GM23338 (cell line): Measurements from ENCODE around the gene ACOXL. TPM values are rescaled to one million over a fixed set of nuclear protein-coding genes. Genes with fewer than 3 reads are reported as not detected.

ENCODE experiments used
- ATAC-seq: fragments of 200-7000 bp; cut with Tn5 transposase; 3 replicates; pipeline ENCODE4 v1.9.1; 2020
- DNase-seq: peaks from one replicate; pipeline ENCODE4 v3.0.0-alpha.2; 2015; ENCODE audit warnings: low spot score
- H2AFZ ChIP-seq: fragments of 200-600 bp; sonication (generic); 2 replicates; pipeline ENCODE4 v1.8.0; 2016; ENCODE audit warnings: antibody characterized with exemption, mild to moderate bottlenecking, moderate library complexity
- H3F3A ChIP-seq: fragments of 200-600 bp; sonication (generic); replicated peaks from 2 replicates; pipeline ENCODE4 v1.8.0; 2017; ENCODE audit warnings: antibody characterized with exemption, mixed run types, low read depth
- H3K27ac ChIP-seq: fragments of 200-600 bp; sonication (generic); 2 replicates; pipeline ENCODE4 v1.6.1; 2016; ENCODE audit warnings: low read depth
- H3K27me3 ChIP-seq: fragments of 200-600 bp; sonication (generic); 2 replicates; pipeline ENCODE4 v1.8.0; 2016; ENCODE audit warnings: mild to moderate bottlenecking, mixed run types, moderate library complexity; ENCODE audit not compliant: insufficient read depth
- H3K36me3 ChIP-seq: fragments of 200-600 bp; sonication (generic); 2 replicates; pipeline ENCODE4 v1.8.0; 2016; ENCODE audit warnings: mild to moderate bottlenecking; ENCODE audit not compliant: insufficient read depth
- H3K4me1 ChIP-seq: fragments of 200-600 bp; sonication (generic); 2 replicates; pipeline ENCODE4 v1.8.0; 2016; ENCODE audit warnings: mild to moderate bottlenecking, moderate library complexity; ENCODE audit not compliant: insufficient read depth
- H3K4me2 ChIP-seq: fragments of 200-600 bp; sonication (generic); 2 replicates; pipeline ENCODE4 v1.7.1; 2017; ENCODE audit warnings: mixed run types
- H3K4me3 ChIP-seq: fragments of 200-600 bp; sonication (generic); 2 replicates; pipeline ENCODE4 v1.6.1; 2016; ENCODE audit warnings: mixed run types
- H3K79me2 ChIP-seq: fragments of 200-600 bp; sonication (generic); replicated peaks from 2 replicates; pipeline ENCODE4 v1.8.0; 2017; ENCODE audit warnings: mild to moderate bottlenecking; ENCODE audit not compliant: insufficient read depth
- H3K9me2 ChIP-seq: fragments of 200-600 bp; sonication (generic); 2 replicates; pipeline ENCODE4 v1.8.0; 2017; ENCODE audit not compliant: insufficient read depth
- H4K20me1 ChIP-seq: fragments of 200-600 bp; sonication (generic); replicated peaks from 2 replicates; pipeline ENCODE4 v1.8.0; 2017; ENCODE audit warnings: mild to moderate bottlenecking; ENCODE audit not compliant: insufficient read depth
- H3K27ac Mint-ChIP-seq: 2 replicates; pipeline ENCODE4 v1.8.0; 2020; ENCODE audit warnings: inconsistent platforms, mild to moderate bottlenecking, moderate library complexity, mixed read lengths
- H3K27me3 Mint-ChIP-seq: 3 replicates; pipeline ENCODE4 v1.8.0; 2022; ENCODE audit warnings: low read depth, mild to moderate bottlenecking, moderate library complexity, mixed read lengths, inconsistent platforms; ENCODE audit not compliant: insufficient read depth, poor library complexity
- H3K36me3 Mint-ChIP-seq: 3 replicates; pipeline ENCODE4 v1.8.0; 2021; ENCODE audit warnings: low read depth, mild to moderate bottlenecking, inconsistent platforms, moderate library complexity, mixed read lengths
- H3K4me1 Mint-ChIP-seq: 3 replicates; pipeline ENCODE4 v1.8.0; 2020; ENCODE audit warnings: mild to moderate bottlenecking, inconsistent platforms, mixed read lengths
- H3K4me3 Mint-ChIP-seq: 3 replicates; pipeline ENCODE4 v1.8.0; 2021; ENCODE audit warnings: moderate library complexity, mild to moderate bottlenecking, inconsistent platforms, mixed read lengths
- H3K9me3 Mint-ChIP-seq: 3 replicates; pipeline ENCODE4 v1.8.0; 2020; ENCODE audit warnings: moderate library complexity, mild to moderate bottlenecking, inconsistent platforms, mixed read lengths
- NANOG ChIP-seq: IDR thresholded peaks from 2 replicates; pipeline ENCODE4 v1.6.1; 2016; ENCODE audit warnings: antibody characterized with exemption, borderline replicate concordance
- POLR2AphosphoS5 ChIP-seq: IDR thresholded peaks from 2 replicates; pipeline ENCODE4 v1.6.1; 2016; ENCODE audit warnings: antibody characterized with exemption, low read depth
- STAT1 ChIP-seq: IDR thresholded peaks from one replicate; pipeline ENCODE4 v1.6.1; 2016; ENCODE audit warnings: antibody characterized with exemption; ENCODE audit not compliant: unreplicated experiment
- polyA plus RNA-seq: library from polyadenylated mRNA; unstranded; fragments of >200 nt; fragmentation: Nextera tagmentation; extraction: Ambion mirVana; gene quantifications from 2 replicates; pipeline ENCODE4 v1.2.1, GENCODE V29; 2016
- total RNA-seq: library from RNA; depleted of rRNA; stranded (reverse); fragments of >200 nt; shearing (Covaris generic); gene quantifications from 2 replicates; pipeline ENCODE4 v1.2.3, GENCODE V29; 2014
- TF ChIP-seq, protein P1 (sequence below): fragments of 250-450 bp; sonication (Bioruptor Pico); IDR thresholded peaks from 2 replicates; pipeline ENCODE4 v1.5.0; 2020; ENCODE audit warnings: mild to moderate bottlenecking, moderate library complexity
- TF ChIP-seq, protein P2 (sequence below), 2 experiments: fragments of 200-600 bp in 1 of 2; sonication (generic) in 1 of 2; conservative IDR thresholded peaks; 2 replicates each; pipeline versions ENCODE4 v1.5.1 to v1.6.1; 2016 to 2017; ENCODE audit warnings: antibody characterized with exemption in 2 of 2, low read depth in 2 of 2, mild to moderate bottlenecking in 2 of 2, moderate library complexity in 1 of 2

Gene ACOXL
- total and polyA plus RNA-seq, 2 experiments from 2014 or later, result 9.0 to 14.7 TPM

DNA sequence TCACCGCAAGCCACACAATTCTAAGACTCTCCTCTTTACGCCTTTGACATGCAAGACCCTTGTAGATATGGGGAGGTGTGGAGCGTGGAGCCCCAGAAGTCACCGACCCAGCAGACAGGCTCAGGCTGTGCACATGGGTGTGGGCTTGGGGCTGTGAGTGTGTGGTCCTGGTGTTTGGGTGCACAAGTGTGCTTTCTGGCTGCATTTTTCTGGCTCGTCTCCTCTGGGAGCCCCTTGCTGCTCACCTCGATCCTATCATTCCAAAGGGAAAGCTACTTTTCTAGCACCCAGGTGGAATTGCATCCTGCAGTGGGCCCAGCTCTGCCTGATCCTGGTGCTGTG is 143.0 kb downstream of the ACOXL start:
- ATAC-seq (no peak), DNase-seq (no peak)
- no peaks in the 10 kb centered on the region for H4K20me1 ChIP-seq
- H3K27ac Mint-ChIP-seq, result no peak overlapping the region; the same call in 1 of the 2 replicates
- peaks cover 5% of the 10 kb centered on the region; the same call in 1 of the 3 replicates for H3K9me3 Mint-ChIP-seq
- no peak overlapping the region for H3K4me3 ChIP-seq
- H3K4me1 ChIP-seq, result peaks cover 21% of the 10 kb centered on the region
- no peaks in the 10 kb centered on the region for H3K79me2 ChIP-seq
- no peak overlapping the region for H3K4me3 Mint-ChIP-seq
- H3K27me3 Mint-ChIP-seq, result no peaks in the 10 kb centered on the region
- H3K27ac ChIP-seq, result no peak overlapping the region
- no peaks in the 10 kb centered on the region for H3F3A ChIP-seq
- TF ChIP-seq, protein P1, sequence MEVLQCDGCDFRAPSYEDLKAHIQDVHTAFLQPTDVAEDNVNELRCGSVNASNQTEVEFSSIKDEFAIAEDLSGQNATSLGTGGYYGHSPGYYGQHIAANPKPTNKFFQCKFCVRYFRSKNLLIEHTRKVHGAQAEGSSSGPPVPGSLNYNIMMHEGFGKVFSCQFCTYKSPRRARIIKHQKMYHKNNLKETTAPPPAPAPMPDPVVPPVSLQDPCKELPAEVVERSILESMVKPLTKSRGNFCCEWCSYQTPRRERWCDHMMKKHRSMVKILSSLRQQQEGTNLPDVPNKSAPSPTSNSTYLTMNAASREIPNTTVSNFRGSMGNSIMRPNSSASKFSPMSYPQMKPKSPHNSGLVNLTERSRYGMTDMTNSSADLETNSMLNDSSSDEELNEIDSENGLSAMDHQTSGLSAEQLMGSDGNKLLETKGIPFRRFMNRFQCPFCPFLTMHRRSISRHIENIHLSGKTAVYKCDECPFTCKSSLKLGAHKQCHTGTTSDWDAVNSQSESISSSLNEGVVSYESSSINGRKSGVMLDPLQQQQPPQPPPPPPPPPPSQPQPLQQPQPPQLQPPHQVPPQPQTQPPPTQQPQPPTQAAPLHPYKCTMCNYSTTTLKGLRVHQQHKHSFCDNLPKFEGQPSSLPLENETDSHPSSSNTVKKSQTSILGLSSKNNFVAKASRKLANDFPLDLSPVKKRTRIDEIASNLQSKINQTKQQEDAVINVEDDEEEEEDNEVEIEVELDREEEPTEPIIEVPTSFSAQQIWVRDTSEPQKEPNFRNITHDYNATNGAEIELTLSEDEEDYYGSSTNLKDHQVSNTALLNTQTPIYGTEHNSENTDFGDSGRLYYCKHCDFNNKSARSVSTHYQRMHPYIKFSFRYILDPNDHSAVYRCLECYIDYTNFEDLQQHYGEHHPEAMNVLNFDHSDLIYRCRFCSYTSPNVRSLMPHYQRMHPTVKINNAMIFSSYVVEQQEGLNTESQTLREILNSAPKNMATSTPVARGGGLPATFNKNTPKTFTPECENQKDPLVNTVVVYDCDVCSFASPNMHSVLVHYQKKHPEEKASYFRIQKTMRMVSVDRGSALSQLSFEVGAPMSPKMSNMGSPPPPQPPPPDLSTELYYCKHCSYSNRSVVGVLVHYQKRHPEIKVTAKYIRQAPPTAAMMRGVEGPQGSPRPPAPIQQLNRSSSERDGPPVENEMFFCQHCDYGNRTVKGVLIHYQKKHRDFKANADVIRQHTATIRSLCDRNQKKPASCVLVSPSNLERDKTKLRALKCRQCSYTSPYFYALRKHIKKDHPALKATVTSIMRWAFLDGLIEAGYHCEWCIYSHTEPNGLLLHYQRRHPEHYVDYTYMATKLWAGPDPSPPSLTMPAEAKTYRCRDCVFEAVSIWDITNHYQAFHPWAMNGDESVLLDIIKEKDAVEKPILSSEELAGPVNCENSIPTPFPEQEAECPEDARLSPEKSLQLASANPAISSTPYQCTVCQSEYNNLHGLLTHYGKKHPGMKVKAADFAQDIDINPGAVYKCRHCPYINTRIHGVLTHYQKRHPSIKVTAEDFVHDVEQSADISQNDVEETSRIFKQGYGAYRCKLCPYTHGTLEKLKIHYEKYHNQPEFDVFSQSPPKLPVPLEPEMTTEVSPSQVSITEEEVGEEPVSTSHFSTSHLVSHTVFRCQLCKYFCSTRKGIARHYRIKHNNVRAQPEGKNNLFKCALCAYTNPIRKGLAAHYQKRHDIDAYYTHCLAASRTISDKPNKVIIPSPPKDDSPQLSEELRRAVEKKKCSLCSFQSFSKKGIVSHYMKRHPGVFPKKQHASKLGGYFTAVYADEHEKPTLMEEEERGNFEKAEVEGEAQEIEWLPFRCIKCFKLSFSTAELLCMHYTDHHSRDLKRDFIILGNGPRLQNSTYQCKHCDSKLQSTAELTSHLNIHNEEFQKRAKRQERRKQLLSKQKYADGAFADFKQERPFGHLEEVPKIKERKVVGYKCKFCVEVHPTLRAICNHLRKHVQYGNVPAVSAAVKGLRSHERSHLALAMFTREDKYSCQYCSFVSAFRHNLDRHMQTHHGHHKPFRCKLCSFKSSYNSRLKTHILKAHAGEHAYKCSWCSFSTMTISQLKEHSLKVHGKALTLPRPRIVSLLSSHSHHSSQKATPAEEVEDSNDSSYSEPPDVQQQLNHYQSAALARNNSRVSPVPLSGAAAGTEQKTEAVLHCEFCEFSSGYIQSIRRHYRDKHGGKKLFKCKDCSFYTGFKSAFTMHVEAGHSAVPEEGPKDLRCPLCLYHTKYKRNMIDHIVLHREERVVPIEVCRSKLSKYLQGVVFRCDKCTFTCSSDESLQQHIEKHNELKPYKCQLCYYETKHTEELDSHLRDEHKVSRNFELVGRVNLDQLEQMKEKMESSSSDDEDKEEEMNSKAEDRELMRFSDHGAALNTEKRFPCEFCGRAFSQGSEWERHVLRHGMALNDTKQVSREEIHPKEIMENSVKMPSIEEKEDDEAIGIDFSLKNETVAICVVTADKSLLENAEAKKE, result no peak
- H3K36me3 Mint-ChIP-seq, result peaks cover 5% of the 10 kb centered on the region; the same call in 1 of the 3 replicates
- H3K9me2 ChIP-seq, result no peaks in the 10 kb centered on the region
- H3K27me3 ChIP-seq, result no peaks in the 10 kb centered on the region
- no peak overlapping the region for H2AFZ ChIP-seq
- peaks cover 28% of the 10 kb centered on the region for H3K4me1 Mint-ChIP-seq
- H3K4me2 ChIP-seq, result no peak overlapping the region
- H3K36me3 ChIP-seq, result no peaks in the 10 kb centered on the region

DNA sequence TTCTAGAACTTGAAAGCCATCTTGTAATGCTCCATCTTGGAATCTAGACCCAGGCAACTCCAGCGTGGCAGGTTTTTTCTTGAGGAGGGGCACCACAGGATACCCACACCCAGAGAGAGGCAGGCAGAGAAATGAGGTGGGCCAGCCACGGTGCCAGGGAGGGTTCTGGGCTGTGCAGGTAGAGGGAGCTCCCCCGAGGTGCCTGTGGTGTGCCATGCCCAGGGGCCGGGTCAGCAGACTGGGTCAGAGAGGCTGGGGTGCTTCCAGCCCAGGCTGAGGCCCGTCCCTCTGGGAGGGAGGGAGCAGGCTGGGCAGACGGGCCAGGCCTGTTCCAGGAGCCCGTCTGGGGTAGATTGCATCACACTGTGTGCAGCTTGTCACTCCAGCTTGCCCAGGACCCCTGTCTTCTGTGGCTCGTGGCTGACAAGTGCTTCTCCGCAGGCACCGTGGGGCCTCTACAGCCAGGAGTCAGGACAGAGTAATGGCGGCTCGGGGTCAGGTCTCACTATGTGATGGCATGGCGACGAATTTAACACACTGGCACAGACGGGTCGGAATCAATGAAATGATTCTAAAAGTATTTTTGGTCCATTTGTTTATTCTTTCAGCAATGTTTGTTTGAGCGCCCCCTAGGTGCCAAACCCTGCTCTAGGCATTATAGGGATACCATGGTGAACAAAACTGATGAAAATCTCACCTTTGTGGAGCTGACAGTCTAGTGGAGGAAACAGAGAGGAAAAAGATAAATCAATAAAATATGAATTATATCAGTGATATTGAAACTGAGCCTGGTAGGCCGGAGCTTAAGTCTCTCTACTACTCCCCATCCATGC is 144.0 kb downstream of the ACOXL start:
- Histone ChIP-seq H3K4me3 (no peak overlapping the region), H3K36me3 (no peaks in the 10 kb centered on the region), H3K9me2 (no peaks in the 10 kb centered on the region), H3K27me3 (no peaks in the 10 kb centered on the region), H3K79me2 (no peaks in the 10 kb centered on the region), H2AFZ (no peak overlapping the region), H3K27ac (no peak overlapping the region), H4K20me1 (no peaks in the 10 kb centered on the region), H3K4me2 (no peak overlapping the region), H3F3A (no peaks in the 10 kb centered on the region), H3K4me1 (peaks cover 21% of the 10 kb centered on the region)
- peak; percentile 62 for DNase-seq
- H3K27ac Mint-ChIP-seq, result no peak overlapping the region
- no peaks in the 10 kb centered on the region for H3K27me3 Mint-ChIP-seq
- no peak overlapping the region for H3K4me3 Mint-ChIP-seq
- H3K9me3 Mint-ChIP-seq, result peaks cover 5% of the 10 kb centered on the region; the same call in 1 of the 3 replicates
- ATAC-seq, result peak; percentile 28
- H3K4me1 Mint-ChIP-seq, result peaks cover 22% of the 10 kb centered on the region
- peaks cover 5% of the 10 kb centered on the region; the same call in 2 of the 3 replicates for H3K36me3 Mint-ChIP-seq
- no peak for TF ChIP-seq STAT1
- TF ChIP-seq, protein P2, sequence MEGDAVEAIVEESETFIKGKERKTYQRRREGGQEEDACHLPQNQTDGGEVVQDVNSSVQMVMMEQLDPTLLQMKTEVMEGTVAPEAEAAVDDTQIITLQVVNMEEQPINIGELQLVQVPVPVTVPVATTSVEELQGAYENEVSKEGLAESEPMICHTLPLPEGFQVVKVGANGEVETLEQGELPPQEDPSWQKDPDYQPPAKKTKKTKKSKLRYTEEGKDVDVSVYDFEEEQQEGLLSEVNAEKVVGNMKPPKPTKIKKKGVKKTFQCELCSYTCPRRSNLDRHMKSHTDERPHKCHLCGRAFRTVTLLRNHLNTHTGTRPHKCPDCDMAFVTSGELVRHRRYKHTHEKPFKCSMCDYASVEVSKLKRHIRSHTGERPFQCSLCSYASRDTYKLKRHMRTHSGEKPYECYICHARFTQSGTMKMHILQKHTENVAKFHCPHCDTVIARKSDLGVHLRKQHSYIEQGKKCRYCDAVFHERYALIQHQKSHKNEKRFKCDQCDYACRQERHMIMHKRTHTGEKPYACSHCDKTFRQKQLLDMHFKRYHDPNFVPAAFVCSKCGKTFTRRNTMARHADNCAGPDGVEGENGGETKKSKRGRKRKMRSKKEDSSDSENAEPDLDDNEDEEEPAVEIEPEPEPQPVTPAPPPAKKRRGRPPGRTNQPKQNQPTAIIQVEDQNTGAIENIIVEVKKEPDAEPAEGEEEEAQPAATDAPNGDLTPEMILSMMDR (conservative IDR thresholded peaks at IDR 0.05; ENCODE audit: low read depth in 2 of 2), result peak; percentile 63 to 83
- no peak for TF ChIP-seq NANOG
- no peak for TF ChIP-seq POLR2AphosphoS5
